ENCODE measurements around the gene ANGPT4. TPM values are rescaled to one million over a fixed set of nuclear protein-coding genes. Genes with fewer than 3 reads are reported as not detected.

Gene ANGPT4
- polyA plus RNA-seq, 1 experiment, result not detected

DNA sequence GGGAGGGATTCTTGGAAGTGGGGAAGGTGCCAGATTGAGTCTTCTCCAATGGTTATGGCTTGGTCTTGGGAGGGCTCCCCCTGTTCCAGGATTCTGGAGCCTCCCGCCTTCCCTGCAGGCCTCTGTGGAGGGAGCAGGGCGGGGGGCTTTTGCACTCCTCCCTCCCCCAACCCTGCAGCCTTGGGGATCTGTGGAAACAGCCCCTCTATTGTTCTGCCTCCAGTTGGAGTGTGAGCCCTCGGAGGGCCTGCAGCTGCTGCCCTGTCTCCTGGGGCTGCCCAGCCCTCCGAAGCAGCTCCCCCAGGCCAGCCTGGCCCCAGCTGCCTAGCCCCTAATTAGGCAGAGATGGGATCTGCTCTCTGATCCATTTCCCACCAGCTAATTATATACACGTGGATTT lies 67.9 kb downstream of the ANGPT4 start:
- DNase-seq (ENCODE audit: low read depth, low spot score), result no peak
- Histone ChIP-seq H3K4me3 (ENCODE audit: low read depth, low read length) (no peak overlapping the region), H3K27ac (ENCODE audit: low read depth, low read length) (no peak overlapping the region), H3K27me3 (ENCODE audit: control insufficient read depth, insufficient read depth, low read length) (no peaks in the 10 kb centered on the region), H3K9me3 (ENCODE audit: control insufficient read depth, insufficient read depth, low read length) (no peaks in the 10 kb centered on the region; the same call in 1 of the 2 replicates)
- no peak for TF ChIP-seq CTCF (IDR thresholded peaks at IDR 0.05; ENCODE audit: low read depth, low read length)
- POLR2A ChIA-PET, result no interaction called here
- CTCF ChIA-PET, result no interaction called here

GRCh38 chr20:846894-847278 lies 69.2 kb downstream of the ANGPT4 start:
- H3K27ac ChIP-seq (ENCODE audit: low read depth, low read length), result no peak overlapping the region
- POLR2A ChIA-PET, result no interaction called here
- no peak overlapping the region for H3K4me3 ChIP-seq (ENCODE audit: low read depth, low read length)
- CTCF ChIA-PET, result interaction anchor here (1.0 to 1.7 kb wide), 2 partner anchors 10 to 109 kb away, joined by 3 to 7 read pairs; no protein-coding TSS in a partner anchor
- no peaks in the 10 kb centered on the region for H3K27me3 ChIP-seq (ENCODE audit: control insufficient read depth, insufficient read depth, low read length)
- DNase-seq (ENCODE audit: low read depth, low spot score), result no peak
- TF ChIP-seq CTCF (IDR thresholded peaks at IDR 0.05; ENCODE audit: low read depth, low read length), result no peak
- H3K9me3 ChIP-seq (ENCODE audit: control insufficient read depth, insufficient read depth, low read length), result no peaks in the 10 kb centered on the region; the same call in 1 of the 2 replicates

- Histone ChIP-seq H3K9me3 (ENCODE audit: control insufficient read depth, insufficient read depth, low read length) (no peaks in the 10 kb centered on the region; the same call in 1 of the 2 replicates), H3K27ac (ENCODE audit: low read depth, low read length) (no peak overlapping the region), H3K27me3 (ENCODE audit: control insufficient read depth, insufficient read depth, low read length) (no peaks in the 10 kb centered on the region), H3K4me3 (ENCODE audit: low read depth, low read length) (no peak overlapping the region)
- no peak for TF ChIP-seq CTCF (IDR thresholded peaks at IDR 0.05; ENCODE audit: low read depth, low read length)
- ChIA-PET CTCF (interaction anchor here (1.0 to 1.7 kb wide), 2 partner anchors 11 to 110 kb away, joined by 3 to 7 read pairs; no protein-coding TSS in a partner anchor), POLR2A (no interaction called here)
- DNase-seq (ENCODE audit: low read depth, low spot score), result no peak
Measured at GRCh38 chr20:845941-846893, 69.9 kb downstream of the ANGPT4 start.

GRCh38 chr20:845226-845868 lies 70.8 kb downstream of the ANGPT4 start:
- Histone ChIP-seq H3K9me3 (ENCODE audit: control insufficient read depth, insufficient read depth, low read length) (no peaks in the 10 kb centered on the region; the same call in 1 of the 2 replicates), H3K4me3 (ENCODE audit: low read depth, low read length) (no peak overlapping the region), H3K27me3 (ENCODE audit: control insufficient read depth, insufficient read depth, low read length) (no peaks in the 10 kb centered on the region), H3K27ac (ENCODE audit: low read depth, low read length) (no peak overlapping the region)
- POLR2A ChIA-PET, result no interaction called here
- TF ChIP-seq CTCF (IDR thresholded peaks at IDR 0.05; ENCODE audit: low read depth, low read length), result no peak
- DNase-seq (ENCODE audit: low read depth, low spot score), result no peak
- CTCF ChIA-PET, result no interaction called here
